SKM-1 (cell line): ENCODE results near the gene CHD1.
"Not testable (repeated sequence)": the region's sequence is repeated elsewhere in the genome, so short reads cannot be mapped to it uniquely, and the experiment has no call there.

ENCODE experiments used
- DNase-seq: peaks from one replicate; lab custom pipeline; 2025; ENCODE audit not compliant: unreplicated experiment; lab: John Stamatoyannopoulos, UW

The CHD1 gene

DNA sequence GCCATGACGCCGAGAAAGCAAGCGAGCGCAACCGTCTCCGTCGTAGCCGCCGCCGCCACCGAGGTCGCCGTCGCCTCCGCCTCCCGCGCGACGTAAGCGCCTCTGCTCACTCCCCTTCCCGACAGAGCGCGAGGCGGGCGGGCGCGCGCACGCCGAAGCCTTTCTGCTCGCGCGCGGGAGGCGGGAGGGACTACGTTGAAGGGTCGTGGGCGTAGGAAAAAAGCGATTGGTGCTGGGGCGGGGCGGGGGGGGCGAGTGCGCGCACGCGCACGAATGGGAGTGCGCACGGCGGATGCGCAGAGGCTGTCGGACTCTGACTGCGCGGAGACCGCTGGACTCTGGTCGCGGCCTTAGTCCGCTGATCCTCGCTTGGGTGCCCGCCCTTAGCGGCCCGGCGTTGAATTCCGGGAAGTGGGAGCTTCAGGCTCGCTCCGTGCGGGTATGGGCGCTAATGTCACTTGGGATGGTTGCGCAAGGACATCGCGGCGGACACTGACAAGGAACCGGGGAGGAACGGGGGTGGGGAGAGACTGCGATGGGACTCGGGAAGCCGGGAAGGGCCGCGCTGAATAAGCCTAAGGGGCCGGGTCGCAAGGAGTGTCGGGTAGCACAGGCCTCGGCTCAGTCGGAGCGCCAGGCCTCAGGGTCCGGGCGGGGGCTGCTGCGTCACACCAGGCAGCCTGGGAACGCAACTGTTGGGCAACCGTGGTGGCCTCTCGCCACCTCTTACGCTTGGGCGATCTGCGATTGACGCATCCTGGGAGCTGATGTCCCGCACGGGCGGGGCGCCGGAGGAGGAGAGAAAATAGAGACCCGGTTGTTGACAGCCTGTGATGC is at the start of gene CHD1:
Gene CHD1 (minus strand): TSS at position 135 of the 837 bp plus-strand sequence. CDS start 2,621 bp downstream, outside the sequence.
- peak; percentile 87 for DNase-seq

DNA sequence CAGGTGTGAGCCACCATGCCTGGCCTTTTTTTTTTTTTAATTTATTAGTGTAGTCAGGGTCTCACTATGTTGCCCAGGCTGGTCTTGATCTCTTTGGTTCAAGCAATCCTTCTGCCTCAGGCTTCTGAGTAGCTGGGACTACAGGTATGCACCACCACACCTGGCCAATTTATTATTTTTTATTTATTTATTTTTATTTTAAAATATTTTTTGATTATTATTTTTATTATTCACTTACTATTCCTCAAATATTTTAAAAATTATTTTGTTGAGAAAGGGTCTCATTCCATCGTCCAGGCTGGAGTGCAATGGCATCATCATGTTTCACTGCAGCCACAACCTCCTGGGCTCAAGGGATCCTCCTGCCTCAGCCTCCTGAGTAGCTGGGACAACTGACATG is 49.7 kb upstream of the CHD1 start:
- DNase-seq: no peak

GRCh38 chr5:98977723-98978122 is 48.9 kb upstream of the CHD1 start:
- no peak for DNase-seq

GRCh38 chr5:98975682-98976407 is 47.0 kb upstream of the CHD1 start:
- DNase-seq: no peak

- DNase-seq: no peak
These were observed 46.4 kb upstream of the CHD1 start for GRCh38 chr5:98975223-98975622.

GRCh38 chr5:98969400-98969799 is 40.6 kb upstream of the CHD1 start:
- no peak for DNase-seq

GRCh38 chr5:98968056-98968564 is 39.3 kb upstream of the CHD1 start:
- no peak for DNase-seq

DNA sequence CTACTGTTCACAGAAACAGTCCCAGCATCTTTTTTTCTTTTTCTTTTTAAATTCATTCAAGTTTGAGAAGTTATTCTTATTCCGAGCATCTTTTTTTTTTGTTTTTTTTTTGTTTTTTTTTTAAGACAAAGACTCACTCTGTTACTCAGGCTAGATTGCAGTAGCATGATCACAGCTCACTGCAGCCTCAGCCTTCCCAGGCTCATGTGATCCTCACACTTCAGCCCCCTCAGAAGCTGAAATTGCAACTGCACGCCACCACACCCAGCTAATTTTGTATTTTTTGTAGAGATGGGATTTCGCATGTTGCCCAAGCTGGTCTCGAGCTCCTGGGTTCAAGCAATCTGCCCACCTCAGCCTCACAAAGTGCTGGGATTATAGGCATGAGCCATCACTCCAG is 36.4 kb upstream of the CHD1 start:
- no peak for DNase-seq

GRCh38 chr5:98964621-98965020 is 35.8 kb upstream of the CHD1 start:
- DNase-seq: no peak

DNA sequence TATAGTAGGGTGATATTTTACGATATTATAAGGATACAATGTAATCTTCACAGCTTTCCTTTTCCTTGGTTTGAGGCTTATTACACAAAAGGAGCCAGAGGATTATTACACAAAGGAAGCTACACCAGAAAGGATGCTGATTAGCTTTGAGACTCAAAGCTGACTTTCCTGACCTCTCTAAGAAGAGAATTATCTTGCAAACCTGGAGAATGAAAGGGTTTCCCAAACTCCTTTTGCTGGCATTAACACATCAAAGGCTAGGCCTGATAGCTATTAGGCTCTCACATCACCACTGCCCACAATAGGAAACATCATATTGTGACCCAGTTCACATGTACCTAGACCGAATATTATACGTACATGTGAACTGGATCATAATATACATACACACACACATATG is 34.2 kb upstream of the CHD1 start:
- no peak for DNase-seq

DNA sequence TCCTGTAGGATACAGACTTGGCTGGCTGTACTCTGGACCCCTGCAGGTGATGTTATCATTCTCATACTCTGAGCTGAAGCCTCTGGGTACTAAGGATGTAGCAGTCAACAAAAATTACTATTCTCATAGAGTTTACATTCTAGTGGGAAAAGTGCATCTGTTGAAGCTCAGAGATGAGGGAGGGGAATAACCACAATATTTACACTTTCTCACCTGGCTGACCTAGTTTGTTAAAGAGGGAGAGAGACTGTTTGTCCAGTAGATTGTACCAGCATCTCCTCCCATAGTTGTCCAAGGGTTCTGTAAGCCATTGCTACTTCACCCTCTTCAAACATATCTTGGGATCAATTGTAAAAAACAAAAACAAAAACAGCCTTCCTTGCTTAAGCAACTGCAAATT is 33.8 kb upstream of the CHD1 start:
- DNase-seq: no peak

DNA sequence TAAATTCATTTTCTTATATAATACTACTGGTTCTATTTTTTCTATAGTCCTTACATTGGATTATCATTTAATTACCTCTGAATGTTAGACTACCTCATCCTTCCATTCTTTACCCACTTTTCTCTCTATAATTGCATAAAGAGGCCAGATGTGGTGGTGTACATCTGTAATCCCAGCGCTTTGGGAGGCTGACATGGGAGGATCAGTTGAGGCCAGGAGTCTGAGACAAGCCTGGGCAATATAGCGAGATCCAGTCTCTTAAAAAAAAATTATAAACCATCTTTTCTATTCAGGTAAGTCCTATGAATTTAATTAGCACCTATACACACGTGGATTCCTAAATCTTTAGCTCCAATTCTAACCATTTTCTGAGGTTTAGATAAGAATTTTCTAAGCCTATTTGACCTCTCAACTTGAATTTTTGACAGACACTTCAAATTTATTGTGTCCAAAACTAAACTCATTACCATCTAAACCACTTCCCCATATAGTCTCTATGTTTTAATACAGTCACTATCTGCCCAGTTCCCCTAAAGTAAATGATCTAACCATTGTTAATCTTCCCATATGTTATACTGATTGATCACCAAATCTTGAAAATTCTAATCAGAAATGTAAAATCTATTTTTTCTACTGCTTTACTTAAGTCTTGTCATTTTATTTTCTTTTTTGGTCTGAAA is 33.0 kb upstream of the CHD1 start:
- DNase-seq: peak; percentile 3

- DNase-seq: no peak
These were observed 28.5 kb upstream of the CHD1 start for GRCh38 chr5:98957307-98957706.

- not testable (repeated sequence) for DNase-seq
These were observed 27.1 kb upstream of the CHD1 start for GRCh38 chr5:98955888-98956287.

GRCh38 chr5:98955471-98955870 is 26.7 kb upstream of the CHD1 start:
- DNase-seq: not testable (repeated sequence)

DNA sequence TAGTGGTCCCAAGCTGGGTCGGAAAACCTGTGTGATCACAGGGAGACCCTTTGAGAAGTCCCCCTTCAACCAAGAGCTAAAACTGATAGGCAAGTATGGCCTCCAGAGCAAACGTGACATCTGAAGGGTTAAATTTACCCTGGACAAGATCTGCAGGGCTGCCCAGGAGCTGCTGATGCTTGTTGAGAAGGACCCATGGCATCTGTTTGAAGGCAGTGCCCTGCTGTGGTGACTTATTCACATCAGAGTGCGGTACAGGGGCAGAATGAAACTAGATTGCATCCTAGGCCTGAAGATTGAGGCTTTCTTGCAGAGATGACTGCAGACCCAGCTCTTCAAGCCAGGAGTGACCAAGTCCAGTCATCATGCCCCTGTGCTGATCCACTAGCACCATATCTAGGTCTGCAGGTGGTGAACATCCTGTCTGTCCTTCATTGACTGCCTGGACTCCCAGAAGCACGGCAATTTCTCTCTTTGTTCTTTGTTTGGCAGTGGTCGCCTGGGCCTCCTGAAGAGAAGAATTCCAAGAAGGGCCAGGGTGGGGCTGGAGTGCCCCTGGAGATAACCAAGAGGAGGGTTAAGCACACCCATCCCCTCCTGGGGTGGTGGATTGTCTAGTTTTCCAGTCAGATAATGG is 25.7 kb upstream of the CHD1 start:
- DNase-seq: no peak

DNA sequence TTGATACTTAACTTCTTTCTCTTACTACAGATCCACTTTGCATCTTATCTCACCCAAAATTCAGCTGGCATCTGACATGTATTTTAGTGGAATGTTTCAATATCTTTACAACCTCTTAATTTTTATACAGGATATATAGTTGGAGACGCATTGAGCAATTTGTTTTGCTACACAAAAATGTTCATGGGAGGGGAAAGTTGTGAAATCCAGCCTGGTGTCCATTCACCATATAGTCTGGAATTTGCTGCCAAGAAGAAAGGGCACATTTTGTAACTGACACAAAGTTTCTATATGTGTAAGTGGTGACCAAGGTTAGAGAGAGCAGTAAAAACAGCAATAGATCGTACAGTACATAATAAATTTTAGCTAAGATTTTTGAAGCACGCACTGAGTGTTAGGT is 14.0 kb upstream of the CHD1 start:
- DNase-seq: no peak

DNA sequence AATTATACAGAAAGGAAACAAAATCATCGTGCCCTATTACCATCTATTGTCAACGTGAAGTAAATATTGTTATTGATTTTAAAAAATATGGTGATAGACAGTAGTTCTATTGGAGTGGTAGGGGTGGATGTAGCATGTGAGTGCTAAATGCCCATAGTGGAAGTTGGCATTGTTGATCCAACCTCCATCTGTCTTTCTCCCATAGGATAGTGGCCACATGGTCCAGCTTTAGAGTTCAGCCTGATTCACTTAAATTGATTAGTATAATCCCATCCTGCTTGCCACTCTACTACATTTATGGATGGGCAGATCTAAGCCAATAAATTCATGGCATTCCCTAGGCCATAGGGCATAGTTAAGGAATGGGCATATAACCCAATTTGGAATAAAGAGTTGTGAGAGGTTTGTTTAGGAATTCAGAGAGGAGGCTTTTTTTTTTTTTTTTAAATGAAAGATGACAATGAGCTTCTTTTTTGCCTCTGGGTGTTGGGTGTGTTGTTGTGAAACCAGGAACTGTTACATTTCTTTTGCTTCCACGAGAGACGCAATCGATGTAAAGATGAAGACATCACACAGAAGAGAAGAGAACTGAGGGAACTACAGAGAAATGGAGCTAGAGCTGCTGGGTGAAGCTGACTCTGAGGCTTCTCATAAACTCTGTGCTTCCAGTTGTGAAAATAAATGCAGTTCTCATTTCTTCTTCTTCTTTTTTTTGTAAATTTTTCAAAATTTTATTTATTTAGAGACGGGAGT is 12.5 kb upstream of the CHD1 start:
- peak; percentile 64 for DNase-seq

DNA sequence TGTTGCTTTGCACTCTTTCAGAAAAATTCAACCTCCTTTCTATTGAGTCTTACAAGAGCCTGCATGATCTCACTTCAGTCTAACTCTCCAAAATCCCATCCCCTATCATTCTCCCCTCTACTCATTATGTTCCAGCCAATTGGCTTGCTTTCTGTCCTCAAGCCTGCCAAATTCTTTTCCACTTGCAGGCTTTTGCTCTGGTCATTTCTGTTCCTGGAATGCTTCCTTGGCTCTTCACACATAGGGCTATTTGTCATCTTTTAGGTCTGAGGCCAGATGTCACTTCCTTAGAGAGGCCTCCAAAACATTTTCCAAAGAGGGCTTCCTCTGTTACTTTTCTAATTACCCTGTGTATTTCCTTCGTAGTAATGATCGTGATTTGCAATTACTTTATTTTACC is 11.8 kb upstream of the CHD1 start:
- DNase-seq: no peak

DNA sequence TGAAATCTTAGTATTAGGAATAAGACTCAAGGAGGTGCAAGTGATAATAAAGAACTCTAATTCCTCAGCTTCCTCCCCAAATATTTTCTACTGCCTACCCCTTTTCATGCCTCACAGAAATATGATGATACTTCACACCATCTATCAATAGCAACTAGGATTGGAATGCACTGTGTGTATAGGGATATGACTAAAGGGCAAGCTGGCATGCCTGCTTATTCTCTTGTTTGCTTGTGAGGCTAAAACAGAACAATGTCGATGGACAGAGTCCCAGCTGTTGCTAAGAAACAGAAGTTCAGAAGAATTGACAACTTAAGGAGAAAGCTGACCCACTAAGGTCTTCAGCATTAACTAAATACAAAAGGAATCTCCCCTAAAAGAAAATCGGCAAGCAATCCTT is 9.7 kb upstream of the CHD1 start:
- no peak for DNase-seq
